GM18951 (cell line): ENCODE results near the gene HDLBP.

Source experiments
- POLR2A ChIP-seq: IDR thresholded peaks from 4 replicates; pipeline ENCODE4 v1.6.1; 2011; ENCODE audit warnings: mild to moderate bottlenecking; ENCODE audit not compliant: insufficient read length, insufficient read depth; ENCODE audit errors: extremely low read depth
- in situ Hi-C: fragments of 300-500 bp; cut with MboI; formaldehyde crosslinking; loops from one replicate; pipeline ENCODE4 v1.12.0; 2022; ENCODE audit warnings: low sequenced_read_pairs, mixed read lengths, inconsistent platforms; ENCODE audit not compliant: unreplicated experiment

HDLBP gene

GRCh38 chr2:241271706-241272302, 43.7 kb downstream of the HDLBP start:
- TF ChIP-seq POLR2A: peak; percentile 48
- in situ Hi-C loops: no loop called here

GRCh38 chr2:241270531-241270930, 44.9 kb downstream of the HDLBP start:
- TF ChIP-seq POLR2A: no peak
- in situ Hi-C loops: no loop called here

- in situ Hi-C loops: no loop called here
- no peak for TF ChIP-seq POLR2A
Observed at GRCh38 chr2:241269707-241270520, 45.6 kb downstream of the HDLBP start.

- TF ChIP-seq POLR2A: no peak
- in situ Hi-C loops: no loop called here
Observed at GRCh38 chr2:241268716-241269445, 46.6 kb downstream of the HDLBP start.

- in situ Hi-C loops: no loop called here
- no peak for TF ChIP-seq POLR2A
Observed at GRCh38 chr2:241268306-241268705, 47.2 kb downstream of the HDLBP start.

- in situ Hi-C loops: no loop called here
- TF ChIP-seq POLR2A: no peak
Observed at GRCh38 chr2:241267249-241268067, 48.0 kb downstream of the HDLBP start.

GRCh38 chr2:241265506-241265905, 50.0 kb downstream of the HDLBP start:
- no peak for TF ChIP-seq POLR2A
- in situ Hi-C loops: no loop called here

GRCh38 chr2:241263061-241263460, 52.4 kb downstream of the HDLBP start:
- in situ Hi-C loops: no loop called here
- no peak for TF ChIP-seq POLR2A

GRCh38 chr2:241261628-241262027, 53.8 kb downstream of the HDLBP start:
- in situ Hi-C loops: no loop called here
- TF ChIP-seq POLR2A: no peak

GRCh38 chr2:241260911-241261310, 54.6 kb downstream of the HDLBP start:
- TF ChIP-seq POLR2A: no peak
- in situ Hi-C loops: no loop called here

- in situ Hi-C loops: no loop called here
- no peak for TF ChIP-seq POLR2A
Observed at GRCh38 chr2:241258505-241259280, 56.8 kb downstream of the HDLBP start.

- in situ Hi-C loops: no loop called here
- TF ChIP-seq POLR2A: no peak
Observed at GRCh38 chr2:241257419-241258032, 57.9 kb downstream of the HDLBP start.

- in situ Hi-C loops: no loop called here
- no peak for TF ChIP-seq POLR2A
Observed at GRCh38 chr2:241256168-241256545, 59.3 kb downstream of the HDLBP start.
